Measurements from ENCODE around the gene LRRC1. TPM values are rescaled to one million over a fixed set of nuclear protein-coding genes. Genes with fewer than 3 reads are reported as not detected.

The LRRC1 gene
- polyA plus RNA-seq, 1 donor (not counting 4 experiments of a cell fraction or from before 2014, with no cell fraction given) = 19.7 TPM

DNA sequence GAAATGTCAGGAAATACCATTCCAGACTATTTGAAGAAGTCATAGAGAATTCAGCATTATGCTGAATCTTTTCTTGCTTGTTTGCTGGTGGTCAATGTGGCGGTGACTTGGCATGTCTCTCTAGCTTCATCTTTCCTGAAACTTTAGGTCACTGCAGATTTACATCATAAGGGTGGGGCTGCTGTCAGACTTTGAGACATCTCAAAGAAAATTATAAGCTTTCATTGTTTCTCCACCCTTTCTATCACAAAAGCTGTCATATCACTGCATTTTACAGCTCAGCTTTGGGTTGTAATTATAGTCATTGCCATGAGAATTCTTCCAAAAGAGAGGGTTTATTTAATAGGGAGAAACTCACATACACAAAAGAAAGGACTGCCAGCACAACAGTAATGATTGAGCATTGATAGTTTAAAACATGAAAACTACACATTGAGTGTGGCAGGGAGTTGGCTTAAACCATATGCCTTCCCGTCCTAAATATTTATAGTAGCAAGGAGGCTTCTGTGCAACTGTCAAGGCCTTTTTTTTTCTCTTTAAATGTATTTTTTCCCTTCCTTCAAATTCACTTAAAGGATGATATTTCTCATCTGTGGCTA is 44.7 kb upstream of the LRRC1 start:
- H3K9me1 ChIP-seq (ENCODE audit: control insufficient read depth, extremely low read depth, insufficient read depth, low read length) = no peaks in the 10 kb centered on the region
- no peak overlapping the region for H3K4me3 ChIP-seq (ENCODE audit: control insufficient read depth in 2 of 3, extremely low read depth in 1 of 3, insufficient read depth in 2 of 3, low read depth in 1 of 3, low read length in 3 of 3)
- no peak overlapping the region for H3K27ac ChIP-seq (ENCODE audit: control insufficient read depth, insufficient read depth, low read length)
- TF ChIP-seq, protein P1, sequence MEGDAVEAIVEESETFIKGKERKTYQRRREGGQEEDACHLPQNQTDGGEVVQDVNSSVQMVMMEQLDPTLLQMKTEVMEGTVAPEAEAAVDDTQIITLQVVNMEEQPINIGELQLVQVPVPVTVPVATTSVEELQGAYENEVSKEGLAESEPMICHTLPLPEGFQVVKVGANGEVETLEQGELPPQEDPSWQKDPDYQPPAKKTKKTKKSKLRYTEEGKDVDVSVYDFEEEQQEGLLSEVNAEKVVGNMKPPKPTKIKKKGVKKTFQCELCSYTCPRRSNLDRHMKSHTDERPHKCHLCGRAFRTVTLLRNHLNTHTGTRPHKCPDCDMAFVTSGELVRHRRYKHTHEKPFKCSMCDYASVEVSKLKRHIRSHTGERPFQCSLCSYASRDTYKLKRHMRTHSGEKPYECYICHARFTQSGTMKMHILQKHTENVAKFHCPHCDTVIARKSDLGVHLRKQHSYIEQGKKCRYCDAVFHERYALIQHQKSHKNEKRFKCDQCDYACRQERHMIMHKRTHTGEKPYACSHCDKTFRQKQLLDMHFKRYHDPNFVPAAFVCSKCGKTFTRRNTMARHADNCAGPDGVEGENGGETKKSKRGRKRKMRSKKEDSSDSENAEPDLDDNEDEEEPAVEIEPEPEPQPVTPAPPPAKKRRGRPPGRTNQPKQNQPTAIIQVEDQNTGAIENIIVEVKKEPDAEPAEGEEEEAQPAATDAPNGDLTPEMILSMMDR (optimal IDR thresholded peaks at IDR 0.05 in 1 of 3, IDR thresholded peaks at IDR 0.05 in 1 of 3, conservative IDR thresholded peaks at IDR 0.05 in 1 of 3; ENCODE audit: extremely low read depth in 1 of 3, insufficient read depth in 2 of 3, low read length in 3 of 3) = no peak
- no peak for TF ChIP-seq EZH2 (IDR thresholded peaks at IDR 0.05; ENCODE audit: low read length)
- H3K36me3 ChIP-seq (ENCODE audit: control insufficient read depth in 2 of 2, extremely low read depth in 1 of 2, insufficient read depth in 2 of 2, low read length in 2 of 2) = no peaks in the 10 kb centered on the region
- DNase-seq (ENCODE audit: low read depth, low spot score) (no peak), FAIRE-seq (no peak)
- dilution Hi-C loops (cut with MboI; ENCODE audit: extremely low pct_ligation_motif_present, low sequenced_read_pairs) = no loop called here
- H3K4me1 ChIP-seq (ENCODE audit: control insufficient read depth, extremely low read depth, insufficient read depth, low read length) = peaks cover 39% of the 10 kb centered on the region
- H3K9ac ChIP-seq (ENCODE audit: control insufficient read depth, extremely low read depth, insufficient read depth, low read length) = no peak overlapping the region
- no peaks in the 10 kb centered on the region for H3K27me3 ChIP-seq (ENCODE audit: control insufficient read depth, extremely low read depth, insufficient read depth, low read length)
- no peaks in the 10 kb centered on the region for H3K79me2 ChIP-seq (ENCODE audit: control insufficient read depth, insufficient read depth, low read length)
- H2AFZ ChIP-seq (ENCODE audit: control insufficient read depth, low read length) = no peak overlapping the region
- H3K4me2 ChIP-seq (ENCODE audit: control insufficient read depth, extremely low read depth, insufficient read depth, low read depth, low read length) = no peak overlapping the region
- H3K9me3 ChIP-seq (ENCODE audit: control insufficient read depth, low read depth, low read length) = no peaks in the 10 kb centered on the region
- no peaks in the 10 kb centered on the region for H4K20me1 ChIP-seq (ENCODE audit: control insufficient read depth, extremely low read depth, insufficient read depth, low read length)

DNA sequence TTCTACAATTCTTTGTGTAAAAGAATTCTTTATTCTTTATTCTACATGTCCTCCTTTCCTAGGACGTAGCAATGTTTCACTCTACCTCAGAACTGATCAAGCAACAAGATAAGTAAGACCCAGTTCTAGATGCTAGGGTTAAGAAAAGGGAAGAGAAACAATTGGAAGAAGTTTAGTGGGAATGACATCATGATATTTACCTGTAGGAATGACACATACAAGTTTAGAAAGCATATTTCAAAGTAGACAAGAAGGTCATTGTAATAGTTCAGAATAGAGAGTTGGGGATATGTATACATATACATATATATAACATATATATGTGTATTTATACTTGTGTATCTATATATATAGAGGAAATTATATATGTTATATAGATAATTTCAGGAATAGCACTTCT is 43.4 kb upstream of the LRRC1 start:
- H4K20me1 ChIP-seq (ENCODE audit: control insufficient read depth, extremely low read depth, insufficient read depth, low read length) = no peaks in the 10 kb centered on the region
- no peak overlapping the region for H3K4me3 ChIP-seq (ENCODE audit: control insufficient read depth in 2 of 3, extremely low read depth in 1 of 3, insufficient read depth in 2 of 3, low read depth in 1 of 3, low read length in 3 of 3)
- H3K4me1 ChIP-seq (ENCODE audit: control insufficient read depth, extremely low read depth, insufficient read depth, low read length) = peaks cover 33% of the 10 kb centered on the region
- dilution Hi-C loops (cut with MboI; ENCODE audit: extremely low pct_ligation_motif_present, low sequenced_read_pairs) = no loop called here
- no peaks in the 10 kb centered on the region for H3K36me3 ChIP-seq (ENCODE audit: control insufficient read depth in 2 of 2, extremely low read depth in 1 of 2, insufficient read depth in 2 of 2, low read length in 2 of 2)
- H2AFZ ChIP-seq (ENCODE audit: control insufficient read depth, low read length) = no peak overlapping the region
- no peaks in the 10 kb centered on the region for H3K27me3 ChIP-seq (ENCODE audit: control insufficient read depth, extremely low read depth, insufficient read depth, low read length)
- H3K4me2 ChIP-seq (ENCODE audit: control insufficient read depth, extremely low read depth, insufficient read depth, low read depth, low read length) = no peak overlapping the region
- DNase-seq (ENCODE audit: low read depth, low spot score) = no peak
- no peaks in the 10 kb centered on the region for H3K79me2 ChIP-seq (ENCODE audit: control insufficient read depth, insufficient read depth, low read length)
- no peak overlapping the region for H3K27ac ChIP-seq (ENCODE audit: control insufficient read depth, insufficient read depth, low read length)
- no peaks in the 10 kb centered on the region for H3K9me3 ChIP-seq (ENCODE audit: control insufficient read depth, low read depth, low read length)
- FAIRE-seq = no peak
- no peak for TF ChIP-seq EZH2 (IDR thresholded peaks at IDR 0.05; ENCODE audit: low read length)
- TF ChIP-seq, protein P1 (optimal IDR thresholded peaks at IDR 0.05 in 1 of 3, IDR thresholded peaks at IDR 0.05 in 1 of 3, conservative IDR thresholded peaks at IDR 0.05 in 1 of 3; ENCODE audit: extremely low read depth in 1 of 3, insufficient read depth in 2 of 3, low read length in 3 of 3) = no peak
- H3K9me1 ChIP-seq (ENCODE audit: control insufficient read depth, extremely low read depth, insufficient read depth, low read length) = no peaks in the 10 kb centered on the region
- no peak overlapping the region for H3K9ac ChIP-seq (ENCODE audit: control insufficient read depth, extremely low read depth, insufficient read depth, low read length)

All from keratinocyte (primary cell).